WTC11 (cell line): ENCODE data around the gene IFRD1. TPM values are rescaled to one million over a fixed set of nuclear protein-coding genes. Genes with fewer than 3 reads are reported as not detected.

Experiments used
- ATAC-seq: fragments of 200-7000 bp; cut with Tn5 transposase; 2 replicates; pipeline ENCODE4 v1.10.0; 2021; ENCODE audit warnings: mild to moderate bottlenecking, moderate library complexity
- CTCF ChIA-PET: fragments of 300-600 bp; sonication (Branson Sonifier 250); formaldehyde crosslinking; loops from one replicate; lab custom pipeline; 2021; ENCODE audit warnings: antibody characterized with exemption; lab: Charles Lee
- POLR2A ChIA-PET: fragments of 350-600 bp; sonication (Branson Sonifier 250); formaldehyde crosslinking; loops from one replicate; lab custom pipeline; 2021; ENCODE audit warnings: antibody characterized with exemption; lab: Charles Lee
- DNase-seq: peaks from one replicate; pipeline ENCODE4 v3.0.0; 2021; ENCODE audit warnings: low spot score
- H3K27ac Mint-ChIP-seq: 2 replicates; pipeline ENCODE4 v1.8.0; 2021; ENCODE audit warnings: mixed read lengths
- H3K27me3 Mint-ChIP-seq: 2 replicates; pipeline ENCODE4 v1.8.0; 2021; ENCODE audit warnings: low read depth, mild to moderate bottlenecking, moderate library complexity, mixed read lengths
- H3K36me3 Mint-ChIP-seq: 2 replicates; pipeline ENCODE4 v1.8.0; 2021; ENCODE audit warnings: mixed read lengths
- H3K4me1 Mint-ChIP-seq: 2 replicates; pipeline ENCODE4 v1.8.0; 2022; ENCODE audit warnings: mixed read lengths
- H3K4me3 Mint-ChIP-seq: 2 replicates; pipeline ENCODE4 v1.8.0; 2021; ENCODE audit warnings: mild to moderate bottlenecking, moderate library complexity, mixed read lengths
- H3K9me3 Mint-ChIP-seq: 2 replicates; pipeline ENCODE4 v1.8.0; 2021; ENCODE audit warnings: mixed read lengths
- ATF3 ChIP-seq: sonication (generic); formaldehyde crosslinking; conservative IDR thresholded peaks from 2 replicates; pipeline ENCODE4 v1.8.1; 2022; ENCODE audit warnings: mild to moderate bottlenecking, missing genetic modification reagents
- ATF6 ChIP-seq: sonication (generic); formaldehyde crosslinking; IDR thresholded peaks from 2 replicates; pipeline ENCODE4 v1.8.1; 2023; ENCODE audit warnings: mild to moderate bottlenecking, missing genetic modification reagents
- CDX4 ChIP-seq: fragments of 250-450 bp; sonication (Bioruptor Pico); IDR thresholded peaks from 2 replicates; pipeline ENCODE4 v1.9.0; 2021; ENCODE audit warnings: moderate library complexity, mild to moderate bottlenecking, inconsistent platforms, borderline replicate concordance
- CREM ChIP-seq: sonication (generic); formaldehyde crosslinking; IDR thresholded peaks from 2 replicates; pipeline ENCODE4 v1.8.1; 2022; ENCODE audit warnings: mild to moderate bottlenecking, missing genetic modification reagents, moderate library complexity
- E2F1 ChIP-seq: sonication (generic); formaldehyde crosslinking; IDR thresholded peaks from 2 replicates; pipeline ENCODE4 v1.8.0; 2022; ENCODE audit warnings: mild to moderate bottlenecking, missing genetic modification reagents
- FOXP4 ChIP-seq: sonication (generic); formaldehyde crosslinking; IDR thresholded peaks from 2 replicates; pipeline ENCODE4 v1.8.0; 2022; ENCODE audit warnings: mild to moderate bottlenecking, missing genetic modification reagents
- GABPB1 ChIP-seq: sonication (generic); formaldehyde crosslinking; IDR thresholded peaks from 2 replicates; pipeline ENCODE4 v1.8.1; 2023; ENCODE audit warnings: mild to moderate bottlenecking, missing genetic modification reagents
- IRF2 ChIP-seq: sonication (generic); formaldehyde crosslinking; IDR thresholded peaks from 2 replicates; pipeline ENCODE4 v1.8.0; 2022; ENCODE audit warnings: low read depth, missing genetic modification reagents, borderline replicate concordance
- KAT7 ChIP-seq: sonication (generic); formaldehyde crosslinking; IDR thresholded peaks from 2 replicates; pipeline ENCODE4 v1.8.1; 2023; ENCODE audit warnings: missing genetic modification reagents, mild to moderate bottlenecking, borderline replicate concordance
- MAX ChIP-seq: sonication (generic); formaldehyde crosslinking; IDR thresholded peaks from 2 replicates; pipeline ENCODE4 v1.8.0; 2022; ENCODE audit warnings: mild to moderate bottlenecking, missing genetic modification reagents
- MLX ChIP-seq: sonication (generic); formaldehyde crosslinking; IDR thresholded peaks from 2 replicates; pipeline ENCODE4 v1.8.1; 2023; ENCODE audit warnings: mild to moderate bottlenecking, missing genetic modification reagents, moderate library complexity
- NFATC4 ChIP-seq: fragments of 250-450 bp; sonication (Bioruptor Pico); IDR thresholded peaks from 2 replicates; pipeline ENCODE4 v1.9.0; 2021; ENCODE audit warnings: mild to moderate bottlenecking
- NR2C2 ChIP-seq: sonication (generic); formaldehyde crosslinking; IDR thresholded peaks from 2 replicates; pipeline ENCODE4 v1.8.0; 2022; ENCODE audit warnings: mild to moderate bottlenecking, missing genetic modification reagents
- NR3C1 ChIP-seq: sonication (generic); formaldehyde crosslinking; conservative IDR thresholded peaks from 2 replicates; pipeline ENCODE4 v1.8.1; 2023; ENCODE audit warnings: low read depth, mild to moderate bottlenecking, missing genetic modification reagents
- RELA ChIP-seq: sonication (generic); formaldehyde crosslinking; IDR thresholded peaks from 2 replicates; pipeline ENCODE4 v1.8.1; 2022; ENCODE audit warnings: missing genetic modification reagents, mild to moderate bottlenecking, borderline replicate concordance
- TEAD1 ChIP-seq: sonication (generic); formaldehyde crosslinking; IDR thresholded peaks from 2 replicates; pipeline ENCODE4 v1.8.0; 2022; ENCODE audit warnings: mild to moderate bottlenecking, missing genetic modification reagents
- ZMAT4 ChIP-seq: fragments of 250-450 bp; sonication (Bioruptor Pico); IDR thresholded peaks from 2 replicates; pipeline ENCODE4 v1.9.0; 2021; ENCODE audit warnings: mild to moderate bottlenecking
- ZNF232 ChIP-seq: sonication (generic); formaldehyde crosslinking; IDR thresholded peaks from 2 replicates; pipeline ENCODE4 v1.8.0; 2022; ENCODE audit warnings: mild to moderate bottlenecking, missing genetic modification reagents
- ZNF263 ChIP-seq: sonication (generic); formaldehyde crosslinking; IDR thresholded peaks from 2 replicates; pipeline ENCODE4 v1.8.1; 2022; ENCODE audit warnings: low read depth, mild to moderate bottlenecking, moderate library complexity, missing genetic modification reagents
- ZNF281 ChIP-seq: sonication (generic); formaldehyde crosslinking; IDR thresholded peaks from 2 replicates; pipeline ENCODE4 v1.8.0; 2023; ENCODE audit warnings: mild to moderate bottlenecking, missing genetic modification reagents
- ZNF425 ChIP-seq: fragments of 250-450 bp; sonication (Bioruptor Pico); conservative IDR thresholded peaks from 2 replicates; pipeline ENCODE4 v1.9.0; 2021; ENCODE audit warnings: mild to moderate bottlenecking
- total RNA-seq: library from RNA; stranded (reverse); gene quantifications from 3 replicates; pipeline ENCODE4 v1.2.3, GENCODE V29; 2021

IFRD1 gene
- total RNA-seq, 1 experiment from 2014 or later: 31.2 TPM

GRCh38 chr7:112487457-112488263 lies 37.4 kb downstream of the IFRD1 start:
- Mint-ChIP-seq H3K27me3 (no peaks in the 10 kb centered on the region), H3K36me3 (no peaks in the 10 kb centered on the region), H3K4me3 (no peak overlapping the region), H3K4me1 (0 out of 2 replicates have a peak, but pooled peaks cover 2% of the 10 kb centered on the region), H3K27ac (no peak overlapping the region), H3K9me3 (no peaks in the 10 kb centered on the region)
- POLR2A ChIA-PET: no interaction called here
- no peak for TF ChIP-seq MLX (CRISPR knock-in tag)
- TF ChIP-seq CREM: no peak
- TF ChIP-seq ATF3 (CRISPR knock-in tag): no peak
- no peak for TF ChIP-seq RELA (CRISPR knock-in tag)
- no peak for TF ChIP-seq NFATC4
- no peak for TF ChIP-seq IRF2 (CRISPR knock-in tag)
- TF ChIP-seq GABPB1 (CRISPR knock-in tag): no peak
- TF ChIP-seq ZNF281 (CRISPR knock-in tag): no peak
- TF ChIP-seq NR3C1: no peak
- TF ChIP-seq E2F1 (CRISPR knock-in tag): no peak
- TF ChIP-seq ZNF263 (CRISPR knock-in tag): no peak
- TF ChIP-seq ZNF232 (CRISPR knock-in tag): no peak
- CTCF ChIA-PET: no interaction called here
- DNase-seq (no peak), ATAC-seq (no peak)

- Mint-ChIP-seq H3K27me3 (no peaks in the 10 kb centered on the region), H3K4me1 (0 out of 2 replicates have a peak, but pooled peaks cover 2% of the 10 kb centered on the region), H3K9me3 (no peaks in the 10 kb centered on the region), H3K27ac (no peak overlapping the region), H3K4me3 (no peak overlapping the region), H3K36me3 (no peaks in the 10 kb centered on the region)
- ChIA-PET CTCF (no interaction called here), POLR2A (no interaction called here)
- no peak for ATAC-seq
- DNase-seq: no peak
- TF ChIP-seq ZMAT4 (CRISPR knock-in tag) (no peak), KAT7 (no peak), ATF6 (CRISPR knock-in tag) (no peak), ZNF425 (CRISPR knock-in tag) (no peak), TEAD1 (CRISPR knock-in tag) (no peak), NR2C2 (CRISPR knock-in tag) (no peak), FOXP4 (CRISPR knock-in tag) (no peak), CDX4 (CRISPR knock-in tag) (no peak), MAX (CRISPR knock-in tag) (no peak)
These were observed 37.9 kb downstream of the IFRD1 start for GRCh38 chr7:112488264-112488552.
